ENCODE data around the gene TREH.
"Not testable (repeated sequence)": the region's sequence is repeated elsewhere in the genome, so short reads cannot be mapped to it uniquely, and the experiment has no call there.

TREH gene

GRCh38 chr11:118699506-118700220 is 20.2 kb upstream of the TREH start:
- DNase-seq (ENCODE audit: extremely low read depth in 1 of 2, low read depth in 1 of 2): peak; percentile 32 to 38

- DNase-seq (ENCODE audit: extremely low read depth in 1 of 2, low read depth in 1 of 2): no peak
Observed at GRCh38 chr11:118697346-118697745, 17.9 kb upstream of the TREH start.

- no peak for DNase-seq (ENCODE audit: extremely low read depth in 1 of 2, low read depth in 1 of 2)
Observed at GRCh38 chr11:118696673-118697226, 17.3 kb upstream of the TREH start.

- DNase-seq (ENCODE audit: extremely low read depth in 1 of 2, low read depth in 1 of 2): no peak
Observed at GRCh38 chr11:118694771-118695170, 15.3 kb upstream of the TREH start.

- DNase-seq (ENCODE audit: extremely low read depth in 1 of 2, low read depth in 1 of 2): no peak
Observed at GRCh38 chr11:118694185-118694584, 14.7 kb upstream of the TREH start.

- DNase-seq (ENCODE audit: extremely low read depth in 1 of 2, low read depth in 1 of 2): peak; percentile 40 to 45
Observed at GRCh38 chr11:118691926-118692830, 12.7 kb upstream of the TREH start.

GRCh38 chr11:118690553-118691304 is 11.3 kb upstream of the TREH start:
- no peak for DNase-seq (ENCODE audit: extremely low read depth in 1 of 2, low read depth in 1 of 2)

- DNase-seq (ENCODE audit: extremely low read depth in 1 of 2, low read depth in 1 of 2): peak; percentile 70 to 77
Observed at GRCh38 chr11:118689852-118690552, 10.6 kb upstream of the TREH start.

- no peak for DNase-seq (ENCODE audit: extremely low read depth in 1 of 2, low read depth in 1 of 2)
Observed at GRCh38 chr11:118689503-118689851, 10.0 kb upstream of the TREH start.

GRCh38 chr11:118688851-118689502 is 9.5 kb upstream of the TREH start:
- no peak for DNase-seq (ENCODE audit: extremely low read depth in 1 of 2, low read depth in 1 of 2)

- not testable (repeated sequence) for DNase-seq (ENCODE audit: extremely low read depth in 1 of 2, low read depth in 1 of 2)
Observed at GRCh38 chr11:118688339-118688738, 8.9 kb upstream of the TREH start.

- DNase-seq (ENCODE audit: extremely low read depth in 1 of 2, low read depth in 1 of 2): no peak
Observed at GRCh38 chr11:118687906-118688305, 8.5 kb upstream of the TREH start.

GRCh38 chr11:118684187-118684586 is 4.7 kb upstream of the TREH start:
- DNase-seq (ENCODE audit: extremely low read depth in 1 of 2, low read depth in 1 of 2): no peak

GRCh38 chr11:118682939-118683338 is 3.5 kb upstream of the TREH start:
- DNase-seq (ENCODE audit: extremely low read depth in 1 of 2, low read depth in 1 of 2): not testable (repeated sequence)

GRCh38 chr11:118682372-118682771 is 2.9 kb upstream of the TREH start:
- DNase-seq (ENCODE audit: extremely low read depth in 1 of 2, low read depth in 1 of 2): no peak

- not testable (repeated sequence) for DNase-seq (ENCODE audit: extremely low read depth in 1 of 2, low read depth in 1 of 2)
Observed at GRCh38 chr11:118678908-118679307, 542 bp downstream of the TREH start.

- DNase-seq (ENCODE audit: extremely low read depth in 1 of 2, low read depth in 1 of 2): no peak
Observed at GRCh38 chr11:118677977-118678376, 1.5 kb downstream of the TREH start.

- DNase-seq (ENCODE audit: extremely low read depth in 1 of 2, low read depth in 1 of 2): no peak
Observed at GRCh38 chr11:118674082-118674435, 5.4 kb downstream of the TREH start.

- DNase-seq (ENCODE audit: extremely low read depth in 1 of 2, low read depth in 1 of 2): no peak
Observed at GRCh38 chr11:118673361-118674081, 5.9 kb downstream of the TREH start.
